Tibial artery (tissue), 4 donors: Measurements from ENCODE around the gene ZNF584.

Experiments
- DNase-seq, 2 donors: peaks; one replicate each; pipeline ENCODE4 v3.0.0-alpha.2; 2019
- H3K27ac ChIP-seq, 2 donors: fragments of 200-600 bp; sonication (generic) in 1 of 2; 1 replicate in 1 of 2; 2 replicates in 1 of 2; pipeline ENCODE4 v1.5.1; 2018 to 2019; ENCODE audit warnings: mild to moderate bottlenecking in 1 of 2
- H3K27me3 ChIP-seq, 2 donors: fragments of 200-600 bp; sonication (generic) in 1 of 2; one replicate each; pipeline versions ENCODE4 v1.5.1 to v1.6.0; 2016 to 2019
- H3K36me3 ChIP-seq, 3 donors: fragments of 200-600 bp; sonication (generic) in 2 of 3; one replicate each; pipeline ENCODE4 v1.5.1; 2016 to 2019; ENCODE audit warnings: mild to moderate bottlenecking in 2 of 3
- H3K4me1 ChIP-seq, 4 donors: fragments of 200-600 bp; sonication (generic) in 2 of 4; 1 replicate in 3 of 4; 2 replicates in 1 of 4; pipeline ENCODE4 v1.5.1; 2016 to 2019
- H3K4me3 ChIP-seq, 2 donors: fragments of 200-600 bp; sonication (generic) in 1 of 2; 1 replicate in 1 of 2; 2 replicates in 1 of 2; pipeline ENCODE4 v1.5.1; 2018 to 2019; ENCODE audit warnings: mild to moderate bottlenecking in 2 of 2
- H3K9me3 ChIP-seq, 3 donors: fragments of 200-600 bp; sonication (generic) in 1 of 3; one replicate each; pipeline ENCODE4 v1.5.1; 2016 to 2019
- intact Hi-C: fragments of 100-400 bp; cut with DNase I; formaldehyde crosslinking; loops from one replicate; pipeline ENCODE4 v1.15.0; 2023; ENCODE audit warnings: low total_unique reads
- TF ChIP-seq, protein P1 (sequence below), 2 experiments: fragments of 200-600 bp in 1 of 2; fragments of 450-650 bp in 1 of 2; IDR thresholded peaks; one replicate each; pipeline ENCODE4 v1.5.1; 2017 to 2019; ENCODE audit warnings: antibody characterized with exemption in 2 of 2, mild to moderate bottlenecking in 1 of 2, moderate library complexity in 1 of 2

ZNF584 gene

DNA sequence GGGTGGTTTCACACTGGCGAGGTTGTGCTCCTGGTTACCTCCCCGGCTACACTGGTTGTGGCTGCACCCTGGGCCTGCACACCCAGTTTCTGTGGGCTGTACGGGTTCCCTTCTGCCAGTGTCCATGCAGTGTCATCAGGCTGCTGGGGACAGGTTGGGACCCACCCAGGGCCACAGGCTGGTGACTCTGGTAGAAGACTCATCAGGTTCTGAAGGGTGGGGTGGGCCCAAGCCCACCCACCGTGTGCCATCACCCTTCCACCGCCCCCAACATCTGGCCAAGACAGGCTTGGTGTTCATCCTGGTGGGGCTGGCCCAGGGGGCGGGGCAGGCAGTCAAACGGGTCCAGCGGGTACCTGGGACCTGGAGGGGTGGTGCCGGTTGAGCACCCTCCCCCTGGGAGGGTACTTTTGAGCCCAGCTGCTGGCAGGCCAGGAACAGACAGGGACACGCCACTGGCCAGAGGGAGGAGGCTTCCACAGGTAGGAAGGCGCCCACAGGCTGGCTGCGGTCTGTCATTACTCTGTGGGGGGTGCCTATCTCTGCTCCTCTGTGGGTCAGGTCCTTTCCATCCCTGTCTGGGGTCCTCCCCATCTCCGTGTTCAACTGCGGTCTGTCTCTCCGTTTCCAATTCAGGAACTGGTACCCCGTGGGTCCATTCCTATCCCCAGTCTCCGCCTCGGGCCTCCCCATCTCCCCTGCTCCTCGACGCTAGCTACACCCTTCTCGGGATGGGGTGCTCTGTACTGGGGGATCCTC, 13.1 kb upstream of the ZNF584 start, which contains the start of gene RNF225:
TSS of gene RNF225 (plus strand) at position 437 of the 759 bp plus-strand sequence. CDS start 434 bp downstream, outside the sequence.
- DNase-seq, result no peak
- intact Hi-C loops, result no loop called here
- Histone ChIP-seq H3K27me3 (peaks cover 0 to 26% of the 10 kb centered on the region in 2 donors), H3K9me3 (no peaks in the 10 kb centered on the region), H3K4me1 (peaks cover 0 to 26% (median 10%) of the 10 kb centered on the region in 4 donors), H3K36me3 (peaks cover 31 to 50% (median 48%) of the 10 kb centered on the region in 3 donors), H3K27ac (no peak within 1 kb of the TSS), H3K4me3 (no peak within 1 kb of the TSS)
- TF ChIP-seq, protein P1, sequence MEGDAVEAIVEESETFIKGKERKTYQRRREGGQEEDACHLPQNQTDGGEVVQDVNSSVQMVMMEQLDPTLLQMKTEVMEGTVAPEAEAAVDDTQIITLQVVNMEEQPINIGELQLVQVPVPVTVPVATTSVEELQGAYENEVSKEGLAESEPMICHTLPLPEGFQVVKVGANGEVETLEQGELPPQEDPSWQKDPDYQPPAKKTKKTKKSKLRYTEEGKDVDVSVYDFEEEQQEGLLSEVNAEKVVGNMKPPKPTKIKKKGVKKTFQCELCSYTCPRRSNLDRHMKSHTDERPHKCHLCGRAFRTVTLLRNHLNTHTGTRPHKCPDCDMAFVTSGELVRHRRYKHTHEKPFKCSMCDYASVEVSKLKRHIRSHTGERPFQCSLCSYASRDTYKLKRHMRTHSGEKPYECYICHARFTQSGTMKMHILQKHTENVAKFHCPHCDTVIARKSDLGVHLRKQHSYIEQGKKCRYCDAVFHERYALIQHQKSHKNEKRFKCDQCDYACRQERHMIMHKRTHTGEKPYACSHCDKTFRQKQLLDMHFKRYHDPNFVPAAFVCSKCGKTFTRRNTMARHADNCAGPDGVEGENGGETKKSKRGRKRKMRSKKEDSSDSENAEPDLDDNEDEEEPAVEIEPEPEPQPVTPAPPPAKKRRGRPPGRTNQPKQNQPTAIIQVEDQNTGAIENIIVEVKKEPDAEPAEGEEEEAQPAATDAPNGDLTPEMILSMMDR (IDR thresholded peaks at IDR 0.05), result no peak

DNA sequence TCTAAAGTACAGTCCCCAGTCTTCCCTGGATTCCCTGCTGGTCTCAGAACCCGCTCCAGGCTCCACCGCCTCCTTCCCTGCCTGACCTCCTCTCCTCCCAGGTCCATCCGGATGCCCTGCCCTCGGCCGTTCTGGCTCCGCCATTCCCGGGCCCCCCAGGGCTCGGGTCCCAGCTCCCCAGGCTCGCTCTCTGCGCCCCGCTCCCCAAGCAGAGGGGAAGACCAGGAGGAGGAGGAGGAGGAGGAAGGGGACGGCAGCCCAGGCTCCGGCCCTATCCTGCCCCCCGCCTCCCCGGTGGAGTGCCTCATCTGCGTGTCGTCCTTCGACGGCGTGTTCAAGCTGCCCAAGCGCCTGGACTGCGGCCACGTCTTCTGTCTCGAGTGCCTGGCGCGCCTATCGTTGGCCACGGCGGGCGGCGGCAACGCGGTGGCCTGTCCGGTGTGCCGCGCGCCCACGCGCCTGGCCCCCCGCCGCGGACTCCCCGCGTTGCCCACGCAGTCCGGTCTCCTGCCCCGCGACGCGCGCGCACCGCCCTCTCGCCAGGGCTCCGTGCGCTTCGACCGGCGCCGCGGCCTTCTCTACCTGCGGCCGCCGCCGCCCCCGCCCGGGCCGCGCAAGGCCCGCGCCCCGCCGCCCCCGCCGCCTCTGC, 12.3 kb upstream of the ZNF584 start:
- Histone ChIP-seq H3K36me3 (peaks cover 31 to 43% (median 41%) of the 10 kb centered on the region in 3 donors), H3K4me3 (no peak overlapping the region), H3K4me1 (peaks cover 0 to 29% (median 16%) of the 10 kb centered on the region in 4 donors), H3K27me3 (peaks cover 0 to 26% of the 10 kb centered on the region in 2 donors), H3K27ac (no peak overlapping the region), H3K9me3 (no peaks in the 10 kb centered on the region)
- no peak for DNase-seq
- intact Hi-C loops, result no loop called here
- TF ChIP-seq, protein P1 (IDR thresholded peaks at IDR 0.05), result no peak

DNA sequence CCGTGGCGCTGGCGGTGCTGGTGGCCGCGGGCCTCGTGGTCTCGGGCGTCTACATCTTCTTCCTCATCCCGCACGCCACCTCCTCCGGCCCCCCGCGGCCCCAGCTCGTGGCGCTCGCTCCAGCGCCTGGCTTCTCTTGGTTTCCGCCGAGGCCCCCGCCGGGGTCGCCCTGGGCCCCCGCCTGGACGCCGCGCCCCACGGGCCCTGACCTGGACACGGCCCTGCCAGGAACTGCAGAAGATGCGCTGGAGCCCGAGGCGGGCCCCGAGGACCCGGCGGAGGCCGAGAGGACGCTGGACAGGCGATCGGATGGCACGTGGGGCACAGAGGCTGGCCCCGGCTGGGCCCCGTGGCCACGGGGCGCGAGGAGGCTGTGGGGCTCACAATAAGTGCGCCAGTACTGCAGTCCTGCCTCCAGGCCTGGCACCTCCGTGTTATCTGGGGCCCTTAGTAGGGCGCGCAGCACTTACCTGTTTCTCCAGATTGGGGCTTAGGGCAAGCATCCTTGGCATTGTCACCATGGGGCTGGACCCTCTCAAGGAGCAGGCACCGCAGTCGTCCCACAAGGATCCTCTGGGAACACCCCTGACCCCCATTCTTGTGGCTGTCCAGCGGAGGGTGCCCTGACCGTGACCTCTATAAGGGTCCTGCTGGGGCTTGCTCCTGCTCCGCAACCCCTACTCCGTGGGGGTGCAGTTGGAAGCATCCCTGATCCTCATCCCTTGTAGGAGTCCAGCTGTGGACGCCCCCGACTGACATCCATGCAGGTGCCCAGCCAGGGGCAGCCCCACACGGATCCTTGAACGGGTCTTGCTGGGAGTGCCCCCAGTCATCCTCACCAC, 11.5 kb upstream of the ZNF584 start:
- H3K27me3 ChIP-seq, result peaks cover 0 to 26% of the 10 kb centered on the region in 2 donors
- TF ChIP-seq, protein P1 (IDR thresholded peaks at IDR 0.05), result no peak
- H3K4me3 ChIP-seq, result no peak overlapping the region
- H3K4me1 ChIP-seq, result peaks cover 0 to 32% (median 21%) of the 10 kb centered on the region in 4 donors
- no peaks in the 10 kb centered on the region for H3K9me3 ChIP-seq
- DNase-seq, result no peak
- H3K36me3 ChIP-seq, result peaks cover 31 to 35% (median 33%) of the 10 kb centered on the region in 3 donors
- H3K27ac ChIP-seq, result no peak overlapping the region
- intact Hi-C loops, result no loop called here

DNA sequence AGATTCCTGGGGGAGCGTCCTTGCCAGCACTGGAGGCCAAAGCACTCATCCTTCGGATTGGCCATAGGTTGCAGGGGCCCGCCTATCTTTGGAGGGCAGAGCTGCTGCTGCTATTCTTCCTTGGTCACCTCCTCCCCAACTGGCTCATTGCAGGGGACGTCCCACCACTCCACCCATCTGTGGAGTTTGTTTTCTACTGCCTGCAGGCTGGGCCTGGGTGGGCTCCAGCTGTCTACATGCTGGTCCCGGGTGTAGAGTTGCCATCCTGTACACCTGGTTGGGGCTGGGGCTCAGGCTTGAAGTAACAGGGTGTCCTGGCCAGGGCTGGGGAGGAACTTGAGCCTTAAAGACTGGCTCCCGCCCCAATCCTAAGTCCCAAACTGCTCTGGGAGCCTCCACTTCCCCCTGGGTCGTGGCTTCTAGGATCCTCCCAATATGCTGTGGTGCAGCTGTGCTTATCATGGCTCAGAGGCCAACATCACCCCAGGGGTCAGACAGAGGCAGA, 10.9 kb upstream of the ZNF584 start:
- no peaks in the 10 kb centered on the region for H3K9me3 ChIP-seq
- no peak for DNase-seq
- H3K27ac ChIP-seq, result no peak overlapping the region
- no peak overlapping the region for H3K4me3 ChIP-seq
- intact Hi-C loops, result no loop called here
- TF ChIP-seq, protein P1 (IDR thresholded peaks at IDR 0.05), result no peak
- H3K36me3 ChIP-seq, result peaks cover 27 to 28% (median 28%) of the 10 kb centered on the region in 3 donors
- peaks cover 0 to 26% of the 10 kb centered on the region in 2 donors for H3K27me3 ChIP-seq
- peaks cover 0 to 35% (median 24%) of the 10 kb centered on the region in 4 donors for H3K4me1 ChIP-seq

DNA sequence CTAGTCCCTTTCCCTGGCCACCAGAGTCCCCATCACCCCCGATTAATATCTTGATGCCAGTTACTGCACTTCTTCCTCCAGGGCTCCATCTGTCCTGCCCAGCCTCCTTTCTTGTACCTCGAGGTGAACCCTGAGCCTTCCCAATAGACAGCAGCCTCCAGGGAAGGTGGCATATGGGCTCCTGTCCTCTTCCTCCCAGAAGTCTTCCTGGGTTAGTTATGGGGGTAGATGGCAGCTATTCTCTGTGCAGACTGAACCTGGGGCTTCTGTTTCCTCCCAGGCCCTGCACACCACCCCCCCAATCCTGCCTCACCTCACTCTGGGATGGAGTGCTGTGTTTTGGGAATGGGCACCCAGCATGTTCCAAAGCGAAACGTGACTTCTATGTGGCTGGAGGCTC, 10.4 kb upstream of the ZNF584 start:
- TF ChIP-seq, protein P1 (IDR thresholded peaks at IDR 0.05), result no peak

More for the DNA sequence above, 10.4 kb upstream of the ZNF584 start:
- peaks cover 0 to 35% (median 24%) of the 10 kb centered on the region in 4 donors for H3K4me1 ChIP-seq
- peaks cover 22 to 23% (median 23%) of the 10 kb centered on the region in 3 donors for H3K36me3 ChIP-seq
- H3K27me3 ChIP-seq, result peaks cover 0 to 26% of the 10 kb centered on the region in 2 donors
- intact Hi-C loops, result no loop called here
- no peak overlapping the region for H3K27ac ChIP-seq
- DNase-seq, result no peak
- no peaks in the 10 kb centered on the region for H3K9me3 ChIP-seq
- no peak overlapping the region for H3K4me3 ChIP-seq
